Measurements from ENCODE around the gene MAN1A1.

MAN1A1 gene

GRCh38 chr6:119133400-119133799 is 216.2 kb downstream of the MAN1A1 start:
- no peak for DNase-seq

GRCh38 chr6:119132261-119132981 is 217.1 kb downstream of the MAN1A1 start:
- no peak for DNase-seq

DNA sequence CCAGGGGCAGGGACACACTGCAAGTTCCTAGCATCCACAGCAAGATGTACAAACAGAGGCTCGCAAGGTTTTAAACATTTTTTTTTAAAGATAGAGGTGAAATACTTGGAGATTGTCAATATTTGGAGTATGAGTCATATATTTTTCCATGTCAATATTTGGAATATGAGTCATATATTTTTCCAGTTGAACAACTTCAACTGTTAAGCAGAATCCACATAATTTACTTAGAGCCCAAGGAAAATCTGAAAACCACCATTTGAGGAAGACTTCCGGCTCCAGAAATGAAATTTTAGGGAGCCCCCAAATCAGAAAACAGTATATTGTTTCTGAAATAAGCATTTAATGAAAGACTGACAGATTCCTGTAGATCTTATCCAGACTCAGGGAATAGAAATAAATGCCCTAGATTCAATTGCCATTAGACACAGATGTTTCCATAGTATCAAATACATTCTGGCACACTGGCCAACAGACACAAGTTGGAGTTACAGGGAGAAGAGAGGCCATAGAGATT is 219.5 kb downstream of the MAN1A1 start:
- DNase-seq = no peak

DNA sequence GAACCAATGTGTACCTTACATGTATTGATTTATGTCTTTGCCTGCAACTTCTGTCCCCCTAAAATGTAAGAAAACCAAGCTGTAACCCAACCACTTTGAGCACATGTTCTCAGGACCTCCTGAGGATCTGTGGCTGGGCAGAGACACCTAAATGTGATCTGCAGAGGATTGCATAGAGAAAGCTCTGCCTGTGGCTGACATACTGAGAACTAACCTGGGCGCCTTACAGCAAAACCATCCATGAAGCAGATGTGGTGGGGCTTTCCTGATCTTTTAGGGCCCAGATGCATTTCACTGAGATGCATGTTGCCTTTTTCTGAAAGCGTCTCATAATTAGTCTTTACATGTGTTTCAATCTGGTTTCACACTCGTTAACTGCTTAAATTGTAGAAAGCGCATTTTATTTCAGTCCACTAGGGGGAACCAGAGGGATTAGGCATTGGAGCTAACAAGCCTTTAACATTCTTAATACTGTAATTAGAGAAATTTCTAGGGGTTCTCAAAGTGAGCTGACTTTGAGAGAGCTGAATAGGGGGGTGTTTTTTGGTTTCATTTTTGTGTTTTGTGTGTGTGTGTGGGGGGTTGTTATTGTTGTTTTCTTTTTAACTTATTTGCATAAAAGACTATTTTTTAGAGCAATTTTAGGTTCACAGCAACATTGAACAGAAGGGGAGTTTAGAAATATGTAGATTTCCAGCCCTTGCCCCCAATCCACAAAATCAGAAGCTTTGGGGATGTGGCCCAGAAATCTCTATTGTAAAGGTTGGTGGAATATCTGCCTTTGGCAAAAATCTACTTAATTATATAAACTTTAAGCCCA is 220.2 kb downstream of the MAN1A1 start:
- DNase-seq = peak; percentile 78

DNA sequence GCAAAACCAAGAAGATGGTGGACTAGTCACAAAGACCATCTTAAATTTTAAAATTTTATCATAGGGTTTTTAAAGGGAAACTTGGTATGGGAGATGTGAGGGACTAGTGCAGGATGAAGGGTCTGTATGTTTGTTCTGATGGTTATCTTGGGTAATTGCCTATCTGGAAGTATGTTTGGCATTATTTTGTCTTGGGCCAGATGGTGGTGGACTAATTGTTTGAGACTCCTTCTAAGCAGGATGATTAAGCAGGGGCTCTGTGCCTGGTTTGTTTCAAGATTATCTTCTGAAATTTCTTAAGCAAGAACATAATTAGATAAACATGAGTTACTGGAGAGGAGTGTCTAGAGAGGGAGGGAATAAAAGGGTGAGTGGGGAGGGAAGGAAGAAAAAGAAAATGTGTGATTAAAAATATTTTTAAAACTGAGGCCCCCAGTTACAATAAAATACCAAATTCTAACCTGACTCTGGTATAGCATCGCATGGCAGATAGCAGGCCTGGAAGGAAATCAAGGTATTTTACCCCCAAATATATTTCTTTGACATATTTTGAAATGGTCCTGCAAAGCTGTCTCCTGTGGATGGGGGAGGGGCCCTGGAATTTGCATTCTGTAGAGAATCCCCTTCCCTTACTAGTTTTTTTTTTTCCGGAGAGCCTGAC is 221.2 kb downstream of the MAN1A1 start:
- no peak for DNase-seq

DNA sequence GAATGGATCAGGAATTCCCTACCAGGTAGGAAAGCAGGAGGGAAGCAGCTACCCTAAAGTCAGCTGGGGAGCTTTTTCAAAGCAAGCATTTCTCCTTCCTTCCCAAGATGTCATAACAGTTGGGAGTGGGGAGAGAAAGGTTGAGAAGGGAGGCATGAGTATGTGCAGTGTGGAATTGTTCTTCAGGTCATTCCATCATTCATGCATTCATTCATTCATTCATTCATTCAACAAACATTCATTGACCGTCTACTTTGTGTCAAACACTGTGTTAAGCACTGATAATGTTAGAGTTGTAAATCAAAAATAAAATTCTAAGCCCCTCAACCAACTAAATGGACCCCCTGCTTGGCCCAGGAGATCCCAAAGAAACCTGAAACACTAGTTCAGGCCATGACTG is 221.9 kb downstream of the MAN1A1 start:
- no peak for DNase-seq

All from activated CD4-positive, alpha-beta T cell treated with anti-CD3 and anti-CD28 coated beads, Interleukin-10, Interleukin-2, amounts not matched to agents 100 ng/mL and 50 ng/mL, durations not matched to agents 16 hours and 8 hours (primary cell).